Measurements from ENCODE around the gene ACTL7A.

ACTL7A gene

GRCh38 chr9:108910914-108911313 lies 48.8 kb downstream of the ACTL7A start:
- H3K4me1 ChIP-seq (ENCODE audit: control insufficient read depth, insufficient read depth, low read length) = no peaks in the 10 kb centered on the region
- no peak overlapping the region for H3K4me3 ChIP-seq (ENCODE audit: low read length)
- H3K27me3 ChIP-seq (ENCODE audit: control insufficient read depth, insufficient read depth, low read length) = no peaks in the 10 kb centered on the region
- no peak overlapping the region for H3K9ac ChIP-seq (ENCODE audit: low read length)
- no peaks in the 10 kb centered on the region for H3K9me3 ChIP-seq (ENCODE audit: control insufficient read depth, low read length)
- H3K36me3 ChIP-seq (ENCODE audit: control insufficient read depth, insufficient read depth, low read length) = peaks cover 3% of the 10 kb centered on the region

GRCh38 chr9:108911820-108912219 lies 49.8 kb downstream of the ACTL7A start:
- H3K9ac ChIP-seq (ENCODE audit: low read length) = no peak overlapping the region
- H3K4me3 ChIP-seq (ENCODE audit: low read length) = no peak overlapping the region
- H3K36me3 ChIP-seq (ENCODE audit: control insufficient read depth, insufficient read depth, low read length) = peaks cover 4% of the 10 kb centered on the region
- no peaks in the 10 kb centered on the region for H3K27me3 ChIP-seq (ENCODE audit: control insufficient read depth, insufficient read depth, low read length)
- H3K4me1 ChIP-seq (ENCODE audit: control insufficient read depth, insufficient read depth, low read length) = no peaks in the 10 kb centered on the region
- no peaks in the 10 kb centered on the region for H3K9me3 ChIP-seq (ENCODE audit: control insufficient read depth, low read length)

Measured in mucosa of stomach (tissue), 1 donor.